Hepatocyte (in vitro differentiated cells): Measurements from ENCODE around the gene NDUFV2. TPM values are rescaled to one million over a fixed set of nuclear protein-coding genes. Genes with fewer than 3 reads are reported as not detected.

Experiments used
- DNase-seq: peaks from one replicate; pipeline ENCODE4 v3.0.0-alpha.2; 2016; ENCODE audit warnings: low spot score
- H2AFZ ChIP-seq: fragments of 200-600 bp; sonication (generic); 2 replicates; pipeline ENCODE4 v1.6.0; 2016; ENCODE audit warnings: antibody characterized with exemption, mild to moderate bottlenecking
- H3K27ac ChIP-seq: fragments of 200-600 bp; sonication (generic); 2 replicates; pipeline ENCODE4 v1.5.1; 2016; ENCODE audit warnings: mild to moderate bottlenecking
- H3K27me3 ChIP-seq: fragments of 200-600 bp; sonication (generic); 2 replicates; pipeline ENCODE4 v1.6.1; 2016
- H3K36me3 ChIP-seq: fragments of 200-600 bp; sonication (generic); replicated peaks from 2 replicates; pipeline ENCODE4 v1.5.1; 2016; ENCODE audit warnings: low read depth; ENCODE audit not compliant: insufficient read depth
- H3K4me1 ChIP-seq: fragments of 200-600 bp; sonication (generic); 2 replicates; pipeline ENCODE4 v1.5.1; 2016; ENCODE audit warnings: mild to moderate bottlenecking, moderate library complexity; ENCODE audit not compliant: insufficient read depth
- H3K4me2 ChIP-seq: fragments of 200-600 bp; sonication (generic); 2 replicates; pipeline ENCODE4 v1.6.0; 2016
- H3K4me3 ChIP-seq: fragments of 200-600 bp; sonication (generic); 2 replicates; pipeline ENCODE4 v1.5.1; 2016; ENCODE audit warnings: mild to moderate bottlenecking
- H3K79me2 ChIP-seq: fragments of 200-600 bp; sonication (generic); 2 replicates; pipeline ENCODE4 v1.6.0; 2017; ENCODE audit warnings: mild to moderate bottlenecking
- H3K9me2 ChIP-seq: fragments of 200-600 bp; sonication (generic); replicated peaks from 2 replicates; pipeline ENCODE4 v1.6.0; 2017; ENCODE audit warnings: mild to moderate bottlenecking; ENCODE audit not compliant: insufficient read depth
- H3K9me3 ChIP-seq: fragments of 200-600 bp; sonication (generic); 2 replicates; pipeline ENCODE4 v1.5.1; 2016; ENCODE audit warnings: low read depth, mild to moderate bottlenecking
- H4K20me1 ChIP-seq: fragments of 200-600 bp; sonication (generic); 2 replicates; pipeline ENCODE4 v1.6.0; 2016; ENCODE audit warnings: mild to moderate bottlenecking; ENCODE audit not compliant: insufficient read depth, poor library complexity, severe bottlenecking
- EZH2 ChIP-seq: fragments of 200-600 bp; sonication (generic); IDR thresholded peaks from 2 replicates; pipeline ENCODE4 v1.6.1; 2016; ENCODE audit warnings: antibody characterized with exemption, mild to moderate bottlenecking, borderline replicate concordance
- EZH2phosphoT487 ChIP-seq: fragments of 200-600 bp; sonication (generic); IDR thresholded peaks from one replicate; pipeline ENCODE4 v1.6.1; 2018; ENCODE audit warnings: antibody characterized with exemption, mild to moderate bottlenecking, low read depth, moderate library complexity; ENCODE audit not compliant: unreplicated experiment, severe bottlenecking
- WGBS: methylation state at CpG from one replicate; pipeline ENCODE4 v1.1.6; 2016; ENCODE audit warnings: low lambda C conversion rate; ENCODE audit errors: missing lambda C conversion rate; 5-methylcytosine and 5-hydroxymethylcytosine counted together
- polyA plus RNA-seq: library from polyadenylated mRNA; unstranded; fragments of >200 nt; fragmentation: Nextera tagmentation; extraction: Ambion mirVana; gene quantifications from 2 replicates; pipeline ENCODE4 v1.2.1, GENCODE V29; 2016
- total RNA-seq: library from RNA; depleted of rRNA; stranded (reverse); fragments of >200 nt; gene quantifications from 2 replicates; pipeline ENCODE4 v1.2.3, GENCODE V29; 2014
- TF ChIP-seq, protein P1 (sequence below): fragments of 200-600 bp; sonication (generic); IDR thresholded peaks from 2 replicates; pipeline ENCODE4 v1.5.1; 2016; ENCODE audit warnings: antibody characterized with exemption, mild to moderate bottlenecking; ENCODE audit not compliant: poor library complexity

Gene NDUFV2
- total and polyA plus RNA-seq, 2 experiments from 2014 or later: 178 to 238 TPM

DNA sequence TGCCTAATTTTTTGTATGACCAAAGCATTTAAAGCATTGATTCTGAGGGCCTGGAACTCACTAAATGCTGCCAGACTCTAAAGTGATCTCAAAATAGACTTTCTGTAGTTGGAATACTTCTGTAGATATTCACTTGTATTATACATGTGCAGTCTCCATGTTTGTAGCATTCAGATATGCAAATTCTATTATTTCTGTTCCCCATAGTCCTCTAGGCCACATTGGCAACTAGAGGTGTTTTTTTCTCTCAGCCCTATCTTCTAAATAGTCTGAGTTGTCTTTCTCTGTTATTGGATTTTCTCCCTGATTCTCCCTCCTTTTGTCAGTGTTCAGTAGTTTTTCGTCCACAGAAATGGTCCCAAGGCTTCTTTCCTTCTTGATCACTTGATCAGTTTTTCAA, 72.6 kb downstream of the NDUFV2 start:
- peaks cover 48% of the 10 kb centered on the region for H4K20me1 ChIP-seq
- no peaks in the 10 kb centered on the region for H3K9me3 ChIP-seq
- 89% methylated on average over 1 of the region's 1 CpG for WGBS
- H3K36me3 ChIP-seq: no peaks in the 10 kb centered on the region
- H3K4me1 ChIP-seq: no peaks in the 10 kb centered on the region
- no peak for TF ChIP-seq EZH2
- TF ChIP-seq, protein P1, sequence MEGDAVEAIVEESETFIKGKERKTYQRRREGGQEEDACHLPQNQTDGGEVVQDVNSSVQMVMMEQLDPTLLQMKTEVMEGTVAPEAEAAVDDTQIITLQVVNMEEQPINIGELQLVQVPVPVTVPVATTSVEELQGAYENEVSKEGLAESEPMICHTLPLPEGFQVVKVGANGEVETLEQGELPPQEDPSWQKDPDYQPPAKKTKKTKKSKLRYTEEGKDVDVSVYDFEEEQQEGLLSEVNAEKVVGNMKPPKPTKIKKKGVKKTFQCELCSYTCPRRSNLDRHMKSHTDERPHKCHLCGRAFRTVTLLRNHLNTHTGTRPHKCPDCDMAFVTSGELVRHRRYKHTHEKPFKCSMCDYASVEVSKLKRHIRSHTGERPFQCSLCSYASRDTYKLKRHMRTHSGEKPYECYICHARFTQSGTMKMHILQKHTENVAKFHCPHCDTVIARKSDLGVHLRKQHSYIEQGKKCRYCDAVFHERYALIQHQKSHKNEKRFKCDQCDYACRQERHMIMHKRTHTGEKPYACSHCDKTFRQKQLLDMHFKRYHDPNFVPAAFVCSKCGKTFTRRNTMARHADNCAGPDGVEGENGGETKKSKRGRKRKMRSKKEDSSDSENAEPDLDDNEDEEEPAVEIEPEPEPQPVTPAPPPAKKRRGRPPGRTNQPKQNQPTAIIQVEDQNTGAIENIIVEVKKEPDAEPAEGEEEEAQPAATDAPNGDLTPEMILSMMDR: no peak
- no peak for TF ChIP-seq EZH2phosphoT487
- no peak overlapping the region for H3K27ac ChIP-seq
- no peak for DNase-seq
- no peak overlapping the region for H3K4me2 ChIP-seq
- no peak overlapping the region for H2AFZ ChIP-seq
- no peaks in the 10 kb centered on the region for H3K27me3 ChIP-seq
- H3K4me3 ChIP-seq: no peak overlapping the region
- H3K9me2 ChIP-seq: no peaks in the 10 kb centered on the region
- peaks cover 96% of the 10 kb centered on the region for H3K79me2 ChIP-seq

DNA sequence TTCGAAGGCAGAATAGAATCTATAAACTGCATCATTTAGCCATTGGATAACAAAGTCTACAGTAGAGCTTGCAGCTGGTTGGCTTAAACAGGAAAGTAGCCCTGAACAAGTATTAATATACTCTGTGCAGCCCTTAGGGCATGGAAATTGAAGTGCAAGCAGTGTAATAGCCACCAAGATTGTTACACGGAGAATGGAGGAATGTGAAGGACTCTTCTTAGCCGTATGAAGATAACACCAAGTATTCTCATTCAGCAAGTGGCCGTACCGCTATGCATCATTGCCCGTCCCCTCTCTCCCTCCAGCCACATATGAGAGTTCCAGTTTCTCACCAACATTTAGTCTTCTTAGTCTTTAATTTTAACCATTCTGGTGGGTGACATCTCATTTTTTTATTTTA, 74.5 kb downstream of the NDUFV2 start:
- 86% methylated on average over 6 of the region's 6 CpGs for WGBS
- Histone ChIP-seq H3K79me2 (peaks cover 99% of the 10 kb centered on the region), H3K4me1 (no peaks in the 10 kb centered on the region), H3K4me3 (no peak overlapping the region), H3K9me2 (no peaks in the 10 kb centered on the region), H3K36me3 (no peaks in the 10 kb centered on the region), H2AFZ (no peak overlapping the region), H3K4me2 (no peak overlapping the region), H3K9me3 (no peaks in the 10 kb centered on the region), H3K27ac (no peak overlapping the region), H4K20me1 (peaks cover 48% of the 10 kb centered on the region), H3K27me3 (no peaks in the 10 kb centered on the region)
- no peak for DNase-seq
- TF ChIP-seq EZH2phosphoT487: no peak
- no peak for TF ChIP-seq EZH2
- TF ChIP-seq, protein P1: no peak

DNA sequence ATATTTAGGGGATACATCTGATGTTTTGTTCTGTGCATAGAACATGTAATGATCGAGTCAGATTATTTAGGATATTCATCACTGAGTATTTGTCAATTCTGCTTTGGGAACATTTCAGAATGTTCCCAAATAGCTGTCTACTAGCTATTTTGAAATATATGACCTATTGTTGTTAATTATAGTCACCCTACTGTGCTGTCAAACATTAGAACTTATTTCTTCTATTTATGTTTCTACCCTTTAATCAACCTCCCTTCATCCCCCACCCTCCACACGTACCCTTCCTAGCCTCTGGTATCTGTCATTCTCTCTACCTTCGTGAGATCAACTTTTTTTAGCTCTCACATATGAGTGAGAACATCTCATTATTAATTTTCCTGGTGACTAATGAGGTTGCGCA, 75.0 kb downstream of the NDUFV2 start:
- DNase-seq: no peak
- H3K36me3 ChIP-seq: no peaks in the 10 kb centered on the region
- H3K27ac ChIP-seq: no peak overlapping the region
- no peak overlapping the region for H3K4me2 ChIP-seq
- H3K79me2 ChIP-seq: peaks cover 95% of the 10 kb centered on the region
- H3K27me3 ChIP-seq: no peaks in the 10 kb centered on the region
- no peak overlapping the region for H3K4me3 ChIP-seq
- no peaks in the 10 kb centered on the region for H3K9me3 ChIP-seq
- H3K9me2 ChIP-seq: no peaks in the 10 kb centered on the region
- no peak for TF ChIP-seq EZH2
- TF ChIP-seq EZH2phosphoT487: no peak
- TF ChIP-seq, protein P1: no peak
- no peak overlapping the region for H2AFZ ChIP-seq
- H4K20me1 ChIP-seq: peaks cover 48% of the 10 kb centered on the region
- WGBS: 93% methylated on average over 4 of the region's 4 CpGs
- H3K4me1 ChIP-seq: no peaks in the 10 kb centered on the region

DNA sequence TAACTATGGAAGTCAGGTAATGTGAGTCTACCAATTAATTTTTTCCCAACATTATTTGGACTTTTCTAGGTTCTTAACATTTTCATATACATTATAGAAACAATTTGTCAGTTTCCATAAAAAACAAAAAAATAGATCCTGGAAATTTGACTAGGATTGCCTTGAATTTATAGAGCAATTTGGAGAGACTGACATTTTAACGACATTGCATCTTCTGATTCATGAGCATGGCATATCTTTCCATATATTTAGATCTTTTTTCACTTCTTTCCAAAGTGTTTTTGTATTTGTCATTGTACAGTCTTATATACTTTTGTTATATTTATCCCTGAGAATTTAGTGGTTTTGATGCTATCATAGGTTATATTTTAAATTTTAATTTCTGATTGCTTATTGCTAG, 76.1 kb downstream of the NDUFV2 start:
- Histone ChIP-seq H3K4me2 (no peak overlapping the region), H3K27ac (no peak overlapping the region), H3K36me3 (peaks cover 3% of the 10 kb centered on the region), H3K4me3 (no peak overlapping the region), H2AFZ (no peak overlapping the region), H3K9me2 (no peaks in the 10 kb centered on the region), H3K79me2 (peaks cover 87% of the 10 kb centered on the region), H3K9me3 (no peaks in the 10 kb centered on the region), H3K4me1 (no peaks in the 10 kb centered on the region), H3K27me3 (no peaks in the 10 kb centered on the region), H4K20me1 (peaks cover 48% of the 10 kb centered on the region)
- TF ChIP-seq EZH2 (no peak), EZH2phosphoT487 (no peak)
- TF ChIP-seq, protein P1: no peak
- DNase-seq: no peak
- 97% methylated on average over 1 of the region's 1 CpG for WGBS
